SH-SY5Y (cell line): ENCODE data around the gene SOCS1.

Experiments used
- GATA2 ChIP-seq: IDR thresholded peaks from 2 replicates; pipeline ENCODE4 v1.6.1; 2011; ENCODE audit warnings: mild to moderate bottlenecking, low read depth, low read length
- GATA3 ChIP-seq: IDR thresholded peaks from 2 replicates; pipeline ENCODE4 v1.6.1; 2011; ENCODE audit warnings: low read depth, mild to moderate bottlenecking, low read length, moderate library complexity

DNA sequence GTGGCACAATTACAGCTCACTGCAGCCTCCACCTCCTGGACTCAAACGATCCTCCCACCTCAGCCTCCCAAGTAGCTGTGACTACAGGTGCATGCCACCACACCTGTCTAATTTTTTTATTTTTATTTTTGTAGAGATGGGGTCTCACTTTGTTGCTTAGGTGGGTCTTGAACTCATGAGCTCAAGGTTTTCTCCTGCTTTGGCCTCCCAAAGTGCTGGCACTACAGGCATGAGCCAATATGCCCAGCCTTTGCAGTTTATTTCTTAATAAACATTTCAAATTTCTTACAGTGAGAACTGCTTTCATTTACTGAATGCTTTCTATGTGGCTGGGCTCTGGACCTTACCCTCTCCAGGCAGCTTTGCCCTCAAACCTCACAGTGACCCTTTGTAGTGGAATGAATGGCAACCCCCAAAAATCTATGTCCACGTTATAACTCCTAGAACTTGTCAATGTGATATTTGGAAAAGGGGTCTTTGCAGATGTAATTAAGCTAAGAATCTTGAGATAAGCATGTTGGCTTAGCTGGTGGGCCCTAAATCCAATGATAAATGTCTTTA, 14.7 kb upstream of the SOCS1 start:
- no peak for TF ChIP-seq GATA3
- no peak for TF ChIP-seq GATA2
